T-cell (primary cell): ENCODE results near the gene OR13A1. TPM values are rescaled to one million over a fixed set of nuclear protein-coding genes. Genes with fewer than 3 reads are reported as not detected.
"Not testable (repeated sequence)": the region's sequence is repeated elsewhere in the genome, so short reads cannot be mapped to it uniquely, and the experiment has no call there.

Source experiments
- ATAC-seq, 4 experiments: fragments of 200-7000 bp in 3 of 4; fragments of 150-1000 bp in 1 of 4; cut with Tn5 transposase; replicated peaks in 1 of 4; 1 replicate in 3 of 4; 2 replicates in 1 of 4; pipeline ENCODE4 v1.10.0; 2021; ENCODE audit warnings: moderate library complexity in 3 of 4, mild to moderate bottlenecking in 2 of 4, moderate number of reproducible peaks in 1 of 4
- CTCF ChIA-PET, 2 donors: fragments of 300-600 bp; sonication (Branson Sonifier 250); formaldehyde crosslinking; loops; one replicate each; lab custom pipeline; 2022; ENCODE audit warnings: antibody characterized with exemption in 2 of 2; lab: Charles Lee
- POLR2A ChIA-PET, 2 donors: fragments of 300-600 bp; sonication (Branson Sonifier 250); formaldehyde crosslinking; loops; one replicate each; lab custom pipeline; 2022; ENCODE audit warnings: antibody characterized with exemption in 2 of 2; lab: Charles Lee
- DNase-seq, 35 experiments: peaks; one replicate each; pipeline versions ENCODE4 v3.0.0 to v3.0.0-alpha.2; 2013 to 2023
- H3K27ac ChIP-seq: one replicate; pipeline ENCODE4 v1.5.1; 2013; ENCODE audit warnings: low read length
- H3K27me3 ChIP-seq, 2 experiments: replicated peaks in 1 of 2; 1 replicate in 1 of 2; 2 replicates in 1 of 2; pipeline versions ENCODE4 v1.6.1 to v1.7.0; 2013; ENCODE audit warnings: low read length in 1 of 2, mixed read lengths in 1 of 2; ENCODE audit not compliant: control insufficient read depth in 2 of 2, insufficient read depth in 2 of 2; ENCODE audit errors: extremely low read depth in 1 of 2
- H3K36me3 ChIP-seq, 2 donors: 1 replicate in 1 of 2; 2 replicates in 1 of 2; pipeline versions ENCODE4 v1.6.1 to v1.7.0; 2013; ENCODE audit warnings: low read length in 1 of 2; ENCODE audit not compliant: control insufficient read depth in 2 of 2, insufficient read depth in 1 of 2; ENCODE audit errors: extremely low read depth in 1 of 2
- H3K4me1 ChIP-seq, 2 experiments: 1 replicate in 1 of 2; 2 replicates in 1 of 2; pipeline versions ENCODE4 v1.6.1 to v1.7.0; 2013; ENCODE audit warnings: low read length in 2 of 2, mixed read lengths in 1 of 2; ENCODE audit not compliant: insufficient read depth in 2 of 2, control insufficient read depth in 1 of 2; ENCODE audit errors: extremely low read depth in 1 of 2
- H3K4me3 ChIP-seq, 2 donors: 1 replicate in 1 of 2; 2 replicates in 1 of 2; pipeline versions ENCODE4 v1.5.1 to v1.7.0; 2013; ENCODE audit warnings: mild to moderate bottlenecking in 2 of 2, low read length in 1 of 2, moderate library complexity in 1 of 2; ENCODE audit not compliant: control insufficient read depth in 1 of 2; ENCODE audit errors: extremely low read depth in 1 of 2
- H3K9me3 ChIP-seq: 2 replicates; pipeline ENCODE4 v1.7.0; 2013
- H3K27ac Mint-ChIP-seq, 2 donors: one replicate each; pipeline ENCODE4 v1.8.0; 2020 to 2021; ENCODE audit warnings: mild to moderate bottlenecking in 2 of 2, mixed read lengths in 2 of 2
- H3K27me3 Mint-ChIP-seq, 2 donors: one replicate each; pipeline ENCODE4 v1.8.0; 2021 to 2022; ENCODE audit warnings: mixed read lengths in 2 of 2
- H3K36me3 Mint-ChIP-seq: one replicate; pipeline ENCODE4 v1.8.0; 2021; ENCODE audit warnings: mixed read lengths
- H3K4me1 Mint-ChIP-seq, 3 donors: one replicate each; pipeline ENCODE4 v1.8.0; 2020 to 2022; ENCODE audit warnings: mixed read lengths in 3 of 3, mild to moderate bottlenecking in 1 of 3
- H3K4me3 Mint-ChIP-seq, 3 donors: one replicate each; pipeline ENCODE4 v1.8.0; 2020 to 2022; ENCODE audit warnings: mild to moderate bottlenecking in 3 of 3, mixed read lengths in 3 of 3, moderate library complexity in 3 of 3
- H3K9me3 Mint-ChIP-seq, 3 donors: one replicate each; pipeline ENCODE4 v1.8.0; 2020 to 2022; ENCODE audit warnings: mixed read lengths in 3 of 3
- WGBS: methylation state at CpG from one replicate; pipeline ENCODE4 v1.1.5; 2013; ENCODE audit warnings: missing lambda C conversion rate; ENCODE audit not compliant: insufficient coverage; 5-methylcytosine and 5-hydroxymethylcytosine counted together
- total RNA-seq, 35 experiments: library from RNA in 6 of 35; stranded (reverse) in 6 of 35; fragments of 120-200 nt in 1 of 35; gene quantifications; one replicate each; pipeline versions ENCODE4 v1.2.1 to v1.2.4 and lab custom pipeline; 2013 to 2026

Gene OR13A1
- total RNA-seq, 5 donors from 2014 or later (not counting 1 experiment from before 2014, with no cell fraction given): 0.19 to 0.26 (median 0.20) TPM; not detected in 2

- no peak overlapping the region for H3K4me3 Mint-ChIP-seq
- no peak for ATAC-seq
- Histone ChIP-seq H3K4me1 (no peaks in the 10 kb centered on the region), H3K36me3 (no peaks in the 10 kb centered on the region), H3K27ac (no peak overlapping the region), H3K9me3 (no peaks in the 10 kb centered on the region), H3K4me3 (no peak overlapping the region), H3K27me3 (no peaks in the 10 kb centered on the region)
- no peak overlapping the region for H3K27ac Mint-ChIP-seq
- H3K27me3 Mint-ChIP-seq: peaks cover 0 to 4% of the 10 kb centered on the region in 2 donors
- no peak for DNase-seq
- WGBS: 87% methylated on average over 4 of the region's 6 CpGs
- no peaks in the 10 kb centered on the region for H3K36me3 Mint-ChIP-seq
- H3K9me3 Mint-ChIP-seq: no peaks in the 10 kb centered on the region
- CTCF ChIA-PET: no interaction called here
- POLR2A ChIA-PET: no interaction called here
- no peaks in the 10 kb centered on the region for H3K4me1 Mint-ChIP-seq
Observed at GRCh38 chr10:45278860-45279498, 36.4 kb downstream of the OR13A1 start.

- POLR2A ChIA-PET: interaction anchor here in 1 of 2 donors (0.7 kb wide), 1 partner anchor 764 kb away, joined by 6 read pairs; no protein-coding TSS in a partner anchor
- H3K4me1 Mint-ChIP-seq, H3K4me1 ChIP-seq, H3K27me3 Mint-ChIP-seq, DNase-seq, CTCF ChIA-PET, H3K9me3 Mint-ChIP-seq, H3K27ac ChIP-seq, H3K4me3 Mint-ChIP-seq, H3K27ac Mint-ChIP-seq, H3K36me3 ChIP-seq, H3K36me3 Mint-ChIP-seq, H3K4me3 ChIP-seq, H3K9me3 ChIP-seq, ATAC-seq, H3K27me3 ChIP-seq: not testable (repeated sequence)
Observed at GRCh38 chr10:45276146-45276545, 39.3 kb downstream of the OR13A1 start.

- Mint-ChIP-seq H3K9me3 (no peaks in the 10 kb centered on the region), H3K36me3 (no peaks in the 10 kb centered on the region), H3K27ac (no peak overlapping the region), H3K4me1 (no peaks in the 10 kb centered on the region), H3K4me3 (no peak overlapping the region), H3K27me3 (peaks cover 0 to 3% of the 10 kb centered on the region in 2 donors)
- Histone ChIP-seq H3K27ac (no peak overlapping the region), H3K36me3 (no peaks in the 10 kb centered on the region), H3K4me1 (no peaks in the 10 kb centered on the region), H3K4me3 (no peak overlapping the region), H3K27me3 (no peaks in the 10 kb centered on the region), H3K9me3 (no peaks in the 10 kb centered on the region)
- ATAC-seq (no peak), DNase-seq (no peak)
- POLR2A ChIA-PET: no interaction called here
- WGBS: 80% methylated on average over 1 of the region's 1 CpG
- CTCF ChIA-PET: no interaction called here
Observed at GRCh38 chr10:45274364-45274763, 41.0 kb downstream of the OR13A1 start.

GRCh38 chr10:45267777-45268176, 47.6 kb downstream of the OR13A1 start:
- H3K9me3 Mint-ChIP-seq, H3K4me3 ChIP-seq, CTCF ChIA-PET, H3K27ac Mint-ChIP-seq, H3K4me1 ChIP-seq, ATAC-seq, DNase-seq, H3K27ac ChIP-seq, H3K4me3 Mint-ChIP-seq, H3K9me3 ChIP-seq, H3K36me3 Mint-ChIP-seq, H3K4me1 Mint-ChIP-seq, POLR2A ChIA-PET, H3K36me3 ChIP-seq: not testable (repeated sequence)
- no CpG with 5 or more reads among the region's 2 CpGs for WGBS
- H3K27me3 ChIP-seq: peaks cover 0 to 13% of the 10 kb centered on the region in 2 experiments
- H3K27me3 Mint-ChIP-seq: peaks cover 18 to 23% of the 10 kb centered on the region in 2 donors

GRCh38 chr10:45265996-45266395, 49.4 kb downstream of the OR13A1 start:
- no peak for DNase-seq
- Mint-ChIP-seq H3K36me3 (no peaks in the 10 kb centered on the region), H3K27ac (no peak overlapping the region), H3K9me3 (peaks cover 0 to 5% (median 0%) of the 10 kb centered on the region in 3 donors), H3K27me3 (peaks cover 30 to 32% of the 10 kb centered on the region in 2 donors), H3K4me3 (no peak overlapping the region), H3K4me1 (no peaks in the 10 kb centered on the region)
- POLR2A ChIA-PET: no interaction called here
- Histone ChIP-seq H3K27ac (no peak overlapping the region), H3K4me1 (no peaks in the 10 kb centered on the region), H3K27me3 (peaks cover 0 to 13% of the 10 kb centered on the region in 2 experiments), H3K9me3 (no peaks in the 10 kb centered on the region), H3K4me3 (no peak overlapping the region), H3K36me3 (no peaks in the 10 kb centered on the region)
- 94% methylated on average over 2 of the region's 4 CpGs for WGBS
- no peak for ATAC-seq
- CTCF ChIA-PET: no interaction called here

GRCh38 chr10:45261946-45262345, 53.5 kb downstream of the OR13A1 start:
- H3K36me3 Mint-ChIP-seq: no peaks in the 10 kb centered on the region
- H3K36me3 ChIP-seq: no peaks in the 10 kb centered on the region
- ChIA-PET CTCF (no interaction called here), POLR2A (no interaction called here)
- no peaks in the 10 kb centered on the region for H3K9me3 ChIP-seq
- no peaks in the 10 kb centered on the region for H3K4me1 ChIP-seq
- DNase-seq (no peak), ATAC-seq (no peak)
- no peak overlapping the region for H3K4me3 Mint-ChIP-seq
- no peaks in the 10 kb centered on the region for H3K4me1 Mint-ChIP-seq
- peaks cover 19 to 22% of the 10 kb centered on the region in 2 donors for H3K27me3 Mint-ChIP-seq
- H3K9me3 Mint-ChIP-seq: peaks cover 0 to 5% (median 0%) of the 10 kb centered on the region in 3 donors
- no peak overlapping the region for H3K4me3 ChIP-seq
- H3K27me3 ChIP-seq: peaks cover 0 to 13% of the 10 kb centered on the region in 2 experiments
- no peak overlapping the region for H3K27ac Mint-ChIP-seq
- H3K27ac ChIP-seq: no peak overlapping the region
- no CpG with 5 or more reads among the region's 2 CpGs for WGBS
